Measurements from ENCODE around the gene WNT3. TPM values are rescaled to one million over a fixed set of nuclear protein-coding genes. Genes with fewer than 3 reads are reported as not detected.

WNT3 gene
- polyA plus RNA-seq, 2 of the 4 experiments (the other 2 are of a cell fraction), result 8.3 to 10.8 TPM

- Histone ChIP-seq H3K4me1 (peaks cover 22% of the 10 kb centered on the region), H3K4me2 (no peak overlapping the region), H3K4me3 (no peak overlapping the region), H3K27ac (no peak overlapping the region), H3K9me3 (no peaks in the 10 kb centered on the region)
- no peak for DNase-seq (ENCODE audit: low read depth in 1 of 2, low spot score in 1 of 2)
- 98% methylated on average over 1 of the region's 1 CpG for WGBS (ENCODE audit: missing lambda C conversion rate)
- ATAC-seq, result no peak
- no peak for FAIRE-seq
- ChIA-PET CTCF (interaction anchor here (0.9 to 2.5 kb wide), 3 partner anchors 14 to 91 kb away, joined by 3 to 6 read pairs (median 4); no protein-coding TSS in a partner anchor), POLR2A (no interaction called here)
- TF ChIP-seq SMC3 (IDR thresholded peaks at IDR 0.05), result no peak
- TF ChIP-seq BCL3 (IDR thresholded peaks at IDR 0.05), result no peak
- no peak for TF ChIP-seq CHD4 (IDR thresholded peaks at IDR 0.05; ENCODE audit: borderline replicate concordance)
- TF ChIP-seq POLR2AphosphoS2 (conservative IDR thresholded peaks at IDR 0.05; ENCODE audit: low read length), result no peak
- no peak for TF ChIP-seq RCOR1 (IDR thresholded peaks at IDR 0.05; ENCODE audit: low read depth, low read length)
- TF ChIP-seq HES2 (IDR thresholded peaks at IDR 0.05), result no peak
- no peak for TF ChIP-seq RAD21 (conservative IDR thresholded peaks at IDR 0.05 in 1 of 2, IDR thresholded peaks at IDR 0.05 in 1 of 2)
- TF ChIP-seq BHLHE40 (IDR thresholded peaks at IDR 0.05; ENCODE audit: low read depth, low read length), result no peak
- no peak for TF ChIP-seq SREBF2 (IDR thresholded peaks at IDR 0.05)
- no peak for TF ChIP-seq ATOH8 (CRISPR knock-in tag; IDR thresholded peaks at IDR 0.05; ENCODE audit: low read depth)
- TF ChIP-seq NPAS2 (CRISPR knock-in tag; IDR thresholded peaks at IDR 0.05; ENCODE audit: borderline replicate concordance), result no peak
Measured at GRCh38 chr17:46744441-46744840, 74.1 kb downstream of the WNT3 start.

- WGBS (ENCODE audit: missing lambda C conversion rate), result 50% methylated on average over 7 of the region's 7 CpGs
- H3K27ac ChIP-seq, result peak overlapping the region; percentile 36 to 75; a peak in 5 of 6 replicates
- ATAC-seq, result peak; percentile 96 to 98
- POLR2A ChIA-PET, result no interaction called here
- CTCF ChIA-PET, result interaction anchor here (0.7 to 1.6 kb wide), 6 partner anchors 9 to 198 kb away, joined by 3 to 5 read pairs (median 4); no protein-coding TSS in a partner anchor
- H3K4me1 ChIP-seq, result peaks cover 22% of the 10 kb centered on the region
- DNase-seq (ENCODE audit: low read depth in 1 of 2, low spot score in 1 of 2), result peak; percentile 76 to 84
- peak; percentile 28 for FAIRE-seq
- H3K4me2 ChIP-seq, result peak overlapping the region; percentile 39
- no peak overlapping the region for H3K4me3 ChIP-seq
- H3K9me3 ChIP-seq, result no peaks in the 10 kb centered on the region
- TF ChIP-seq KDM5A (IDR thresholded peaks at IDR 0.05) (no peak), E2F6 (IDR thresholded peaks at IDR 0.05; ENCODE audit: borderline replicate concordance, low read depth) (no peak), BCL3 (IDR thresholded peaks at IDR 0.05) (no peak), HOXA7 (CRISPR knock-in tag; IDR thresholded peaks at IDR 0.05) (no peak), POLR2A (IDR thresholded peaks at IDR 0.05; ENCODE audit: low read length) (no peak), HMGXB4 (CRISPR knock-in tag; IDR thresholded peaks at IDR 0.05; ENCODE audit: borderline replicate concordance) (no peak), BHLHE40 (IDR thresholded peaks at IDR 0.05; ENCODE audit: low read depth, low read length) (no peak), CHD4 (IDR thresholded peaks at IDR 0.05; ENCODE audit: borderline replicate concordance) (no peak), REST (IDR thresholded peaks at IDR 0.05) (no peak), RAD21 (conservative IDR thresholded peaks at IDR 0.05 in 1 of 2, IDR thresholded peaks at IDR 0.05 in 1 of 2) (no peak), JUNB (IDR thresholded peaks at IDR 0.05) (peak; percentile 34; the same call in 1 of the 2 replicates), USF2 (IDR thresholded peaks at IDR 0.05) (no peak), TFCP2L1 (CRISPR knock-in tag; IDR thresholded peaks at IDR 0.05) (no peak), GATA3 (IDR thresholded peaks at IDR 0.05; ENCODE audit: borderline replicate concordance) (peak; percentile 45; the same call in 1 of the 2 replicates), FOSB (CRISPR knock-in tag; IDR thresholded peaks at IDR 0.05) (no peak), CEBPB (IDR thresholded peaks at IDR 0.05) (peak in 1 of 2 experiments; percentile 49; a peak in 1 of 4 replicates), MAX (IDR thresholded peaks at IDR 0.05) (peak; percentile 71), SREBF2 (IDR thresholded peaks at IDR 0.05) (no peak)
Measured at GRCh38 chr17:46742565-46743270, 75.8 kb downstream of the WNT3 start.

Measured in A549 (cell line).